SU-DHL-6 (cell line): ENCODE results near the gene ATXN2L.

Experiments used
- EZH2phosphoT487 ChIP-seq: fragments of 200-600 bp; sonication (generic), shearing (Covaris generic); conservative IDR thresholded peaks from 2 replicates; pipeline ENCODE4 v1.6.1; 2018; ENCODE audit warnings: mild to moderate bottlenecking, antibody characterized with exemption, low read length, moderate library complexity, mixed read lengths
- TF ChIP-seq, protein P1 (sequence below): fragments of 200-600 bp; sonication (generic); IDR thresholded peaks from one replicate; pipeline ENCODE4 v1.5.1; 2017; ENCODE audit warnings: antibody characterized with exemption, mild to moderate bottlenecking, low read length, moderate library complexity; ENCODE audit not compliant: insufficient read depth, poor library complexity, severe bottlenecking

DNA sequence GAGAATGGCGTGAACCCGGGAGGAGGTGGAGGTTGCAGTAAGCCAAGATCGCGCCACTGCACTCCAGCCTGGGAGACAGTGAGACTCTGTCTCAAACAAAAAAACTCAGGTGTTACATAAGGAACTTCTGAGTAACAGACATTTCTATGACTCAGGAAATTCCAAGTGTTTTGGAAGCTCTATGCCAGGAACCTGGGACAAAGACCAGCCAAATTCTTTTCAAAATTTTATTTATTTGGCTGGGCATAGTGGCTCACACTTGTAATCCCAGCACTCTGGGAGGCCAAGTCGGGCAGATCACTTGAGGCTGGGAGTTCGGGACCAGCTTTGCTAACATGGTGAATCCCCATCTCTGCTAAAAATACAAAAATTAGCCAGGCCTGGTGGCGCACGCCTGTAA, 35.6 kb downstream of the ATXN2L start:
- TF ChIP-seq, protein P1, sequence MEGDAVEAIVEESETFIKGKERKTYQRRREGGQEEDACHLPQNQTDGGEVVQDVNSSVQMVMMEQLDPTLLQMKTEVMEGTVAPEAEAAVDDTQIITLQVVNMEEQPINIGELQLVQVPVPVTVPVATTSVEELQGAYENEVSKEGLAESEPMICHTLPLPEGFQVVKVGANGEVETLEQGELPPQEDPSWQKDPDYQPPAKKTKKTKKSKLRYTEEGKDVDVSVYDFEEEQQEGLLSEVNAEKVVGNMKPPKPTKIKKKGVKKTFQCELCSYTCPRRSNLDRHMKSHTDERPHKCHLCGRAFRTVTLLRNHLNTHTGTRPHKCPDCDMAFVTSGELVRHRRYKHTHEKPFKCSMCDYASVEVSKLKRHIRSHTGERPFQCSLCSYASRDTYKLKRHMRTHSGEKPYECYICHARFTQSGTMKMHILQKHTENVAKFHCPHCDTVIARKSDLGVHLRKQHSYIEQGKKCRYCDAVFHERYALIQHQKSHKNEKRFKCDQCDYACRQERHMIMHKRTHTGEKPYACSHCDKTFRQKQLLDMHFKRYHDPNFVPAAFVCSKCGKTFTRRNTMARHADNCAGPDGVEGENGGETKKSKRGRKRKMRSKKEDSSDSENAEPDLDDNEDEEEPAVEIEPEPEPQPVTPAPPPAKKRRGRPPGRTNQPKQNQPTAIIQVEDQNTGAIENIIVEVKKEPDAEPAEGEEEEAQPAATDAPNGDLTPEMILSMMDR = no peak
- no peak for TF ChIP-seq EZH2phosphoT487
